Breast epithelium (tissue), 4 donors: ENCODE data around the gene WDR86. TPM values are rescaled to one million over a fixed set of nuclear protein-coding genes. Genes with fewer than 3 reads are reported as not detected.

ENCODE experiments used
- DNase-seq, 2 donors: peaks; one replicate each; pipeline ENCODE4 v3.0.0-alpha.2; 2019; ENCODE audit warnings: low spot score in 2 of 2
- H3K27ac ChIP-seq, 2 donors: fragments of 200-600 bp; sonication (generic) in 1 of 2; one replicate each; pipeline ENCODE4 v1.5.1; 2016 to 2019; ENCODE audit warnings: mild to moderate bottlenecking in 1 of 2
- H3K27me3 ChIP-seq, 2 donors: fragments of 200-600 bp; sonication (generic) in 1 of 2; one replicate each; pipeline versions ENCODE4 v1.5.1 to v1.6.0; 2017 to 2019; ENCODE audit warnings: control low read depth in 1 of 2, mild to moderate bottlenecking in 1 of 2
- H3K36me3 ChIP-seq: fragments of 200-600 bp; one replicate; pipeline ENCODE4 v1.5.1; 2019
- H3K4me1 ChIP-seq, 2 donors: fragments of 200-600 bp; sonication (generic); one replicate each; pipeline ENCODE4 v1.5.1; 2016 to 2019; ENCODE audit warnings: control low read depth in 1 of 2
- H3K4me3 ChIP-seq, 3 donors: fragments of 200-600 bp; sonication (generic); 1 replicate in 2 of 3; 2 replicates in 1 of 3; pipeline ENCODE4 v1.5.1; 2016 to 2019; ENCODE audit warnings: mild to moderate bottlenecking in 3 of 3, moderate library complexity in 2 of 3
- H3K9me3 ChIP-seq, 2 donors: fragments of 200-600 bp; sonication (generic) in 1 of 2; one replicate each; pipeline ENCODE4 v1.5.1; 2016 to 2019; ENCODE audit warnings: control low read depth in 1 of 2
- CTCF ChIP-seq, 3 donors: fragments of 450-650 bp; IDR thresholded peaks; one replicate each; pipeline ENCODE4 v1.5.1; 2016 to 2017; ENCODE audit warnings: antibody characterized with exemption in 3 of 3, mild to moderate bottlenecking in 3 of 3, moderate library complexity in 3 of 3
- POLR2A ChIP-seq: fragments of 450-650 bp; IDR thresholded peaks from one replicate; pipeline ENCODE4 v1.6.1; 2016; ENCODE audit warnings: antibody characterized with exemption, mild to moderate bottlenecking, moderate library complexity
- POLR2AphosphoS5 ChIP-seq, 3 donors: sonication (generic); formaldehyde crosslinking; IDR thresholded peaks; one replicate each; pipeline ENCODE4 v1.6.1; 2017; ENCODE audit warnings: antibody characterized with exemption in 3 of 3
- intact Hi-C: fragments of 100-400 bp; cut with DNase I; formaldehyde crosslinking; loops from one replicate; pipeline ENCODE4 v1.15.1; 2023; ENCODE audit warnings: low total_unique reads
- total RNA-seq, 3 donors: library from RNA; depleted of rRNA; stranded (reverse); fragments of >200 nt; gene quantifications; one replicate each; pipeline ENCODE4 v1.1.0, GENCODE V29; 2016

WDR86 gene
- total RNA-seq, 3 donors from 2014 or later: 15.5 to 61.5 (median 57.0) TPM

- peaks cover 10 to 17% of the 10 kb centered on the region in 2 donors for H3K4me1 ChIP-seq
- no peaks in the 10 kb centered on the region for H3K27me3 ChIP-seq
- peak in 1 of 2 donors; percentile 54 for DNase-seq
- TF ChIP-seq CTCF (IDR thresholded peaks at IDR 0.05) (no peak), POLR2A (no peak), POLR2AphosphoS5 (IDR thresholded peaks at IDR 0.05) (no peak)
- H3K36me3 ChIP-seq: no peaks in the 10 kb centered on the region
- intact Hi-C loops: no loop called here
- H3K27ac ChIP-seq: peak overlapping the region; percentile 83 to 90
- peak overlapping the region in 1 of 3 donors; percentile 25 for H3K4me3 ChIP-seq
- H3K9me3 ChIP-seq: no peaks in the 10 kb centered on the region
Measured at GRCh38 chr7:151440799-151441445, 31.1 kb upstream of the WDR86 start.

- no peak for DNase-seq
- no peaks in the 10 kb centered on the region for H3K36me3 ChIP-seq
- H3K9me3 ChIP-seq: no peaks in the 10 kb centered on the region
- no peak for TF ChIP-seq POLR2A
- no peak for TF ChIP-seq POLR2AphosphoS5 (IDR thresholded peaks at IDR 0.05)
- no peak for TF ChIP-seq CTCF (IDR thresholded peaks at IDR 0.05)
- intact Hi-C loops: no loop called here
- H3K27ac ChIP-seq: peak within 1 kb of the TSS; percentile 83 to 90
- no peaks in the 10 kb centered on the region for H3K27me3 ChIP-seq
- peaks cover 10 to 17% of the 10 kb centered on the region in 2 donors for H3K4me1 ChIP-seq
- H3K4me3 ChIP-seq: peak within 1 kb of the TSS; percentile 12 to 56 (median 26)
Measured at GRCh38 chr7:151439855-151440798, 30.3 kb upstream of the WDR86 start, which contains the start of gene CRYGN. CRYGN (minus strand) TSS chr7:151440141; CDS start chr7:151439917, 224 bp downstream.

GRCh38 chr7:151438864-151439601 is 29.2 kb upstream of the WDR86 start:
- H3K9me3 ChIP-seq: no peaks in the 10 kb centered on the region
- no peak overlapping the region for H3K4me3 ChIP-seq
- no peaks in the 10 kb centered on the region for H3K36me3 ChIP-seq
- TF ChIP-seq POLR2A (no peak), POLR2AphosphoS5 (IDR thresholded peaks at IDR 0.05) (no peak)
- H3K4me1 ChIP-seq: peaks cover 10 to 17% of the 10 kb centered on the region in 2 donors
- intact Hi-C loops: no loop called here
- no peaks in the 10 kb centered on the region for H3K27me3 ChIP-seq
- peak overlapping the region; percentile 83 to 90 for H3K27ac ChIP-seq
- no peak for DNase-seq

- Histone ChIP-seq H3K36me3 (no peaks in the 10 kb centered on the region), H3K4me1 (peaks cover 10 to 17% of the 10 kb centered on the region in 2 donors), H3K9me3 (no peaks in the 10 kb centered on the region), H3K27me3 (no peaks in the 10 kb centered on the region), H3K27ac (peak overlapping the region; percentile 78 to 88), H3K4me3 (no peak overlapping the region)
- TF ChIP-seq CTCF (IDR thresholded peaks at IDR 0.05) (no peak), POLR2A (no peak), POLR2AphosphoS5 (IDR thresholded peaks at IDR 0.05) (no peak)
- no peak for DNase-seq
- intact Hi-C loops: no loop called here
Measured at GRCh38 chr7:151437866-151438516, 28.2 kb upstream of the WDR86 start.

GRCh38 chr7:151437159-151437553 is 27.3 kb upstream of the WDR86 start:
- DNase-seq: no peak
- Histone ChIP-seq H3K9me3 (no peaks in the 10 kb centered on the region), H3K4me1 (peaks cover 10 to 17% of the 10 kb centered on the region in 2 donors), H3K36me3 (no peaks in the 10 kb centered on the region), H3K27ac (peak overlapping the region; percentile 78 to 88), H3K27me3 (no peaks in the 10 kb centered on the region), H3K4me3 (no peak overlapping the region)
- intact Hi-C loops: no loop called here
- TF ChIP-seq CTCF (IDR thresholded peaks at IDR 0.05) (no peak), POLR2AphosphoS5 (IDR thresholded peaks at IDR 0.05) (no peak), POLR2A (no peak)
